GM12892 (cell line): Measurements from ENCODE around the gene SH2D6.

Experiments used
- POLR2A ChIP-seq: IDR thresholded peaks from 2 replicates; pipeline ENCODE4 v1.6.1; 2011; ENCODE audit warnings: low read depth, low read length, control low read depth
- POLR2AphosphoS5 ChIP-seq: IDR thresholded peaks from 2 replicates; pipeline ENCODE4 v1.6.1; 2011; ENCODE audit warnings: low read depth, low read length, control low read depth
- TAF1 ChIP-seq: IDR thresholded peaks from 2 replicates; pipeline ENCODE4 v1.6.1; 2011; ENCODE audit warnings: low read depth, mild to moderate bottlenecking, control low read depth, low read length, borderline replicate concordance

- TF ChIP-seq TAF1 = no peak
- no peak for TF ChIP-seq POLR2A
- TF ChIP-seq POLR2AphosphoS5 = no peak
Measured at GRCh38 chr2:85401844-85402243, 16.7 kb upstream of the SH2D6 start.
